ENCODE measurements around the gene ZNF582. TPM values are rescaled to one million over a fixed set of nuclear protein-coding genes. Genes with fewer than 3 reads are reported as not detected.
A peak's percentile ranks its signal among the peaks of the same experiment; 100 is the strongest.

ZNF582 gene
- total RNA-seq, 6 donors from 2014 or later, result 2.1 to 11.9 (median 2.7) TPM

- ATAC-seq (ENCODE audit: low FRiP score in 2 of 2) (no peak), DNase-seq (no peak)
- Histone ChIP-seq H3K4me3 (peak overlapping the region in 1 of 4 donors; percentile 88), H3K36me3 (peaks cover 9 to 33% (median 28%) of the 10 kb centered on the region in 4 donors), H3K9me3 (peaks cover 20 to 53% (median 51%) of the 10 kb centered on the region in 4 donors), H3K27ac (peak overlapping the region in 1 of 4 donors; percentile 98), H3K27me3 (no peaks in the 10 kb centered on the region), H3K4me1 (peaks cover 8 to 12% (median 11%) of the 10 kb centered on the region in 4 donors)
- WGBS, 2 donors, result 89 to 97% methylated on average over 4 of the region's 4 CpGs
- TF ChIP-seq CTCF (IDR thresholded peaks at IDR 0.05), result no peak
- no peak for TF ChIP-seq POLR2A (IDR thresholded peaks at IDR 0.05)
- TF ChIP-seq EP300 (IDR thresholded peaks at IDR 0.05), result no peak
- no peak for TF ChIP-seq POLR2AphosphoS5 (IDR thresholded peaks at IDR 0.05)
These were observed 11.7 kb upstream of the ZNF582 start for GRCh38 chr19:56405062-56405461.

DNA sequence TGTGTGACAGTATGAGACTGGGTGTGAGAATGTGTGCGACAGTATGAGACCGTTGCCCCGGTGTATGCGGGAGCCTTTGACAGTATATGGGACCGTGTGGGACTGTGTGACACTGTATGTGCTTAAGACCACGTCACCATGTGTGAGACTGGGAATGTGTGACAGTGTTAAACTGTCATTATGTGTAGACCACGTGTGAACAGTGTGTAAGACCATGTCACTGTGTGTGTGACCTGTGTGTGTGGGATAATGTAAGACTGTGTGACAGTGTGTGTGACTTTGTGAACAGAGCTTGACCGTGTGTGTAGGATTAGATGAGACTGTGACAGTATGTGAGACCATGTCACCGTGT lies 11.3 kb upstream of the ZNF582 start:
- H3K4me1 ChIP-seq, result peaks cover 8 to 12% (median 11%) of the 10 kb centered on the region in 4 donors
- H3K27ac ChIP-seq, result peak overlapping the region in 2 of 4 donors; percentile 98 to 99
- no peaks in the 10 kb centered on the region for H3K27me3 ChIP-seq
- ATAC-seq (ENCODE audit: low FRiP score in 2 of 2) (peak in 1 of 2 donors; percentile 45), DNase-seq (no peak)
- 58 to 63% methylated on average over 9 of the region's 9 CpGs for WGBS, 2 donors
- H3K36me3 ChIP-seq, result peaks cover 8 to 29% (median 26%) of the 10 kb centered on the region in 4 donors
- peak overlapping the region; percentile 62 to 88 (median 74) for H3K4me3 ChIP-seq
- peaks cover 18 to 53% (median 51%) of the 10 kb centered on the region in 4 donors for H3K9me3 ChIP-seq
- TF ChIP-seq EP300 (IDR thresholded peaks at IDR 0.05) (no peak), POLR2AphosphoS5 (IDR thresholded peaks at IDR 0.05) (no peak), POLR2A (IDR thresholded peaks at IDR 0.05) (no peak), CTCF (IDR thresholded peaks at IDR 0.05) (no peak)

DNA sequence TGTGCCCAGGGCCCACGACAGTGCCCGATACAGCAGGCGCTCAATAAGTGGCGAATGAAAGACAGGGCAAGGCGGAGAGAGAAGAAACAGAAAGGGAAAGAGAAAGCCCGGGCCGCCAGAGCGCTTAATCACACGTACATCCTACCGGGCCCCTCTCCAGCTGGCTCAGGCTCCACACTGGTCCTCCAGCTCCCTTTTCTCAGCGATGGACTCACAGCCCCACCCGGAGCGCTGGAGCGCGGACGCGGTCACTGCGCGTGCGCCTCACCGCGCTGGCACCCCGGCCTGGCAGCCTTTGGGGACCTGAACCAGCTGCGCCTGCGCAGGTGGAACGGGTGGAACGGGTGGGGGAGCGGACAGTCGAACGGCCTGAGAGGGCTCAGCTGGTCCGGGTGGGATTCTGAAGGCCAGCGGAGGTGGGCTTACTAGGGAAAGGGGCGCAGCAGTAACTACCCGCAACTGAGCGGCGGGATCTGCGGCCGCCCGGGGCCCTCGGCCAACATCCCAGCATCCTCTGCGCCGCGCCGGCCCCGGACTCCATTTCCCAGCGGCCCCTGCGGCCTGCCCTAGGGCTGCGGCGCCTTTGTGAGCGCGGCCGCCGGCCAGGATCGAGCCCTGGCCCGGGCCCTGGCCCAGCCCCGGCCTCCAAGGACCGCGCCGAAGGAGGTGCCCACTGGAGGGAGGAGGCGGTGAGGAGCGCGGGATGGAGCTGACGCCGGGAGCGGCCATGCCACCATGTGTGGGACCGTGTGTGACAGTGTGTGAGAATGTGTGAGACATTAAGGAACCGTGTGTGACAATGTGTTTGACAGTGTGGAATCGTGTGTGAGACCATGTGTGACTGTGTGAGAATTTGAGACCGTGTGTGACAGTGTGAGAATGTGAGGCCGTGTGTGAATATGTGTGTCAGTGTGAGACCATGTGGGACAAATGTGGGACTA lies 10.7 kb upstream of the ZNF582 start, which contains the start of gene ZNF583:
TSS of gene ZNF583 (plus strand) at position 569 of the 941 bp plus-strand sequence. CDS start 2,783 bp downstream, outside the sequence.
- ATAC-seq (ENCODE audit: low FRiP score in 2 of 2), result peak; percentile 97 to 99
- Histone ChIP-seq H3K27ac (peak within 1 kb of the TSS; percentile 95 to 99 (median 98)), H3K9me3 (peaks cover 12 to 53% (median 51%) of the 10 kb centered on the region in 4 donors), H3K4me3 (peak within 1 kb of the TSS; percentile 62 to 88 (median 74)), H3K4me1 (peaks cover 8 to 12% (median 11%) of the 10 kb centered on the region in 4 donors), H3K36me3 (peaks cover 2 to 24% (median 21%) of the 10 kb centered on the region in 4 donors), H3K27me3 (no peaks in the 10 kb centered on the region)
- peak in 1 of 6 experiments; percentile 36 for TF ChIP-seq CTCF (IDR thresholded peaks at IDR 0.05)
- peak in 3 of 4 donors; percentile 16 to 53 (median 28) for TF ChIP-seq POLR2A (IDR thresholded peaks at IDR 0.05)
- TF ChIP-seq POLR2AphosphoS5 (IDR thresholded peaks at IDR 0.05), result peak; percentile 18 to 51
- TF ChIP-seq EP300 (IDR thresholded peaks at IDR 0.05), result no peak
- DNase-seq, result peak; percentile 93 to 99
- 1% methylated on average over 27 to 54 of the region's 70 CpGs for WGBS, 2 donors

DNA sequence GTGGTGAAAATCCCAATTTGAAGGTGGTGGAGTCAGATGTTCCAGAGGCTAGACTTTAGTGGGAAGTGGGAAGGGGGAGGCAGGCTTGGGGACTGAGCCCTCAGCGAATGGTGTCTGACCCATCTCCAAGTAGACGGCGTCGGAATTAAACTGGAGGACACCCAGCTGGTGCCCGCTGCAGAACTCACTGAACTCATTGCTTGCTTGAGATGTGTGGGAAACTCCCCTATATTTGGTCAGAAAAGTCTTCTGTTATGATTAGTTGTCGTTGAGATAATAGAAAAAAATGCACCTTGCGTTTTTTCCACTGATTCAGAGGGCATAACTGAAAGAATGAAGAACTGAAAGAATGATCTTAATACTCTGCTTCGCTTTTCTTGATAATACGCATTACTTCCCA lies 9.9 kb upstream of the ZNF582 start:
- Histone ChIP-seq H3K27ac (peak overlapping the region; percentile 95 to 99 (median 98)), H3K4me3 (peak overlapping the region; percentile 62 to 88 (median 74)), H3K36me3 (peaks cover 0 to 24% (median 17%) of the 10 kb centered on the region in 4 donors), H3K4me1 (peaks cover 8 to 12% (median 11%) of the 10 kb centered on the region in 4 donors), H3K27me3 (no peaks in the 10 kb centered on the region), H3K9me3 (peaks cover 8 to 51% (median 46%) of the 10 kb centered on the region in 4 donors)
- WGBS, 2 donors, result 21 to 34% methylated on average over 9 of the region's 9 CpGs
- TF ChIP-seq POLR2A (IDR thresholded peaks at IDR 0.05) (no peak), CTCF (IDR thresholded peaks at IDR 0.05) (no peak), EP300 (IDR thresholded peaks at IDR 0.05) (no peak), POLR2AphosphoS5 (IDR thresholded peaks at IDR 0.05) (no peak)
- ATAC-seq (ENCODE audit: low FRiP score in 2 of 2) (no peak), DNase-seq (no peak)
